Upper lobe of left lung (tissue), 4 donors: Measurements from ENCODE around the gene TAS2R30.

Experiments
- POLR2A ChIP-seq, 4 donors: fragments of 450-650 bp; IDR thresholded peaks; one replicate each; pipeline ENCODE4 v1.5.1; 2016 to 2017; ENCODE audit warnings: antibody characterized with exemption in 4 of 4, mild to moderate bottlenecking in 2 of 4
- POLR2AphosphoS5 ChIP-seq, 2 donors: sonication (generic); formaldehyde crosslinking; IDR thresholded peaks; one replicate each; pipeline ENCODE4 v1.5.1; 2017; ENCODE audit warnings: antibody characterized with exemption in 2 of 2
- TF ChIP-seq, protein P1 (sequence below), 6 experiments: fragments of 450-650 bp in 4 of 6; fragments of 200-600 bp in 2 of 6; sonication (generic) in 2 of 6; IDR thresholded peaks; one replicate each; pipeline ENCODE4 v1.5.1; 2016 to 2019; ENCODE audit warnings: antibody characterized with exemption in 6 of 6

GRCh38 chr12:11170810-11171144 is 36.3 kb upstream of the TAS2R30 start:
- TF ChIP-seq, protein P1, sequence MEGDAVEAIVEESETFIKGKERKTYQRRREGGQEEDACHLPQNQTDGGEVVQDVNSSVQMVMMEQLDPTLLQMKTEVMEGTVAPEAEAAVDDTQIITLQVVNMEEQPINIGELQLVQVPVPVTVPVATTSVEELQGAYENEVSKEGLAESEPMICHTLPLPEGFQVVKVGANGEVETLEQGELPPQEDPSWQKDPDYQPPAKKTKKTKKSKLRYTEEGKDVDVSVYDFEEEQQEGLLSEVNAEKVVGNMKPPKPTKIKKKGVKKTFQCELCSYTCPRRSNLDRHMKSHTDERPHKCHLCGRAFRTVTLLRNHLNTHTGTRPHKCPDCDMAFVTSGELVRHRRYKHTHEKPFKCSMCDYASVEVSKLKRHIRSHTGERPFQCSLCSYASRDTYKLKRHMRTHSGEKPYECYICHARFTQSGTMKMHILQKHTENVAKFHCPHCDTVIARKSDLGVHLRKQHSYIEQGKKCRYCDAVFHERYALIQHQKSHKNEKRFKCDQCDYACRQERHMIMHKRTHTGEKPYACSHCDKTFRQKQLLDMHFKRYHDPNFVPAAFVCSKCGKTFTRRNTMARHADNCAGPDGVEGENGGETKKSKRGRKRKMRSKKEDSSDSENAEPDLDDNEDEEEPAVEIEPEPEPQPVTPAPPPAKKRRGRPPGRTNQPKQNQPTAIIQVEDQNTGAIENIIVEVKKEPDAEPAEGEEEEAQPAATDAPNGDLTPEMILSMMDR (IDR thresholded peaks at IDR 0.05): no peak
- TF ChIP-seq POLR2A (IDR thresholded peaks at IDR 0.05): no peak
- no peak for TF ChIP-seq POLR2AphosphoS5 (IDR thresholded peaks at IDR 0.05)
